GF-D8 (cell line): ENCODE data around the gene CROCC2.

ENCODE experiments used
- DNase-seq: peaks from one replicate; lab custom pipeline; 2025; lab: John Stamatoyannopoulos, UW

The CROCC2 gene

DNA sequence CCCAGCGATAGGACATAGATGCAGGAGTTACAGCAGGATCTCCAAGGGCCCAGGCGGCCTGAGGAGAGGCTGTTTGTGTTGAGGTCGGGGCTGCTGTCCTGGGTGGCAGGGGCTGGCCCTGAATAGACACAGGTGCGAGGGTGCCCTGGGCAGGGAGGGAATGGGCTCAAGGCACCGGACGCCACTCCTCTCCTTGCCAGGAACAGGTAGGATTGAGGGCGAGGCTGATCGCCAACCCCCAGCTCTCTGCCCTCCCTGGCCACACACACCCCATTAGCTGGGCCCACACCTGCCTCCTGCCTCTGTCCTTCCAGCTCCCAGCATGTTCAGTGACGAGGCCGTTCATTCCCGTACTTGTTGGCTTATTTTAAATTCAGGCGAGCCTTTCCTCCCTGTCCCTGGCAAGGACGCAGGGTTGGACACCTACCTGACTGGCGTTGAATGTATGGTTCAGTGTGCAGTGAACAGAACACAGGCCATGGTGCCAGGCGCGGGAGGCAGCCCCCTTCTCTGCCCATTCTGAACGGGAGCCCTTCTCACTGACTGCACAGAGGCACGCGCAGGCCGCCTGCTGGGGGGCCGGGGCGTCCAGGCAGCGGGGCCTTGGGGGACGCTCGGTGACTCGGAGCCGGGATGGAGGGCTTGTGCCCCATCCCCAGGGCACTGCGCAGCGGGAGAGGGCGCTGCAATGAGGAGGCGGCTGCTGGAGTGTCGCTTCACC, 51.0 kb downstream of the CROCC2 start:
- no peak for DNase-seq

DNA sequence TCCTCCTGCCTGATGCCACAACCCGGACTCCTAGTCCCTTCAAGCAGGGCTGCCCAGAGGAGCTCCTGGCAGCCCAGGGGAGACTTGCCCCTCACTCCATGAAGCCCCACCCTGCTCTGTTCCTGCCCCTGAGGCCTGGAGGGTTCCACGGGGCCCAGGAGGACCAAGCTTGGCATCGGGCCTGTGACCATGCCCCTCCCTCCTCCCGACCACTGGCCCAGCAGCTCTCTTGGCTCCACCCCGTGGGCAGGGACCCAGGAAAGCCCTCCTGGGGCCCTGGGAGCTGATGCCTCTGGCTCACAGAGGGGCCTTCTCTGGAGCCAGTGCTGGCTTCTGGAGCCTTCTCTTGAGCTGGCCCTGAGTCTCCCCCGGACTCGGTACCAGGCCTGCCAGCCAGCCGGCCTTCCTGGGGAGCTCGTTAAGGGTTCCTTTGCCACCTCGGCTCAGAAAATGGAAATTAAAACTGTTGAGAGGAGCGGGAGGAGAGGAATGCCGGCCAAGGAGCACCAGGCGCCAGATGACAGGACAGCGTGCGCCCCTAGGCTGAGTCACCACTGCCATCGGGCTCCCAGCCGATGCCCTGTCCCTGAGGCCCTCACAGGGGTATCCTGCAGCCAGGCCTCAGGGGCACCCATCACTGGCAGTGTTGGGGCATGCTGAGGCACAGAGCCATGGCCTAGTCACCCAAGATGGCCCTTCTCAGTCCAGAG, 51.7 kb downstream of the CROCC2 start:
- no peak for DNase-seq

DNA sequence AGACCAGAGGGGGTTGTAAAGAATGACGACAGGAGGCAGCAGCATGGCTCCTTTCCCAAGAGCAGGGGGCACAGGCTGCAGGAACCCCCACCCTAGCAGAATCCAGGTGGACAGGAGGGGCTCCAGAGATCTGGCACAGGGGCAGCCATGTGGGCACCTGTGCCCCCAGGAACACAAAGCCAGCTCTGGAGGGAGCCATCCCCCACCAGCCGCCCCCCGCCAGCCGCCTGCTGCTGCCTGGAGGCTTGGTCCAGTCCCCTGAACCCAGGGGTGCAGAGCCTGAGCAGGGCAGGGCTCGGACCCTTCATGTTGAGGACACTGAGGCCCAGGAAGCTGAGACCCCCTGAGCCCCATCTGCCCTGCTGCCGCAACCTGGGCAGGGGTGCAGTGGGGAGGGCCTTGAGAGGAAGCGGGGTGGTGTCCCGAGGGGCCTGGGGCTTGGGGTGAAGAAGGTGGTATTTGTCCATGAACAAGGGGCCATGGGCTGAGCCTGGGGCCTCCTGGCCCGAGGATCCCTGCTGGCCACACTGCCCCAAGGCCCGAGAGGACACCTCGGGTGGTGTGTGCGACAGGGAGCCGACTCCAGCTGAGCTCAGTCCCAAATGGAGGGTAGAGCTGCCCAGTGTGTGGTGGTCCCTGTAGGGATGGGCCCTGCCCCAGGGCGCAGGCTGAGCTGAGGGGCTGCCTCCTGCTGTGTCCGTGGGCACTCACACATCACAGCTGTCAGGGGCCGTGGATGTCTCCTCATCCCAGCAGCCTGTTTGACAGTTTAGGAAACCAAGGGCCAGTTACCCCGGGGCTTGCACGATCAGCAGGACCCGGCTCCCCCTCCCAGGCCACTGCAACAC, 52.5 kb downstream of the CROCC2 start:
- DNase-seq, result no peak

DNA sequence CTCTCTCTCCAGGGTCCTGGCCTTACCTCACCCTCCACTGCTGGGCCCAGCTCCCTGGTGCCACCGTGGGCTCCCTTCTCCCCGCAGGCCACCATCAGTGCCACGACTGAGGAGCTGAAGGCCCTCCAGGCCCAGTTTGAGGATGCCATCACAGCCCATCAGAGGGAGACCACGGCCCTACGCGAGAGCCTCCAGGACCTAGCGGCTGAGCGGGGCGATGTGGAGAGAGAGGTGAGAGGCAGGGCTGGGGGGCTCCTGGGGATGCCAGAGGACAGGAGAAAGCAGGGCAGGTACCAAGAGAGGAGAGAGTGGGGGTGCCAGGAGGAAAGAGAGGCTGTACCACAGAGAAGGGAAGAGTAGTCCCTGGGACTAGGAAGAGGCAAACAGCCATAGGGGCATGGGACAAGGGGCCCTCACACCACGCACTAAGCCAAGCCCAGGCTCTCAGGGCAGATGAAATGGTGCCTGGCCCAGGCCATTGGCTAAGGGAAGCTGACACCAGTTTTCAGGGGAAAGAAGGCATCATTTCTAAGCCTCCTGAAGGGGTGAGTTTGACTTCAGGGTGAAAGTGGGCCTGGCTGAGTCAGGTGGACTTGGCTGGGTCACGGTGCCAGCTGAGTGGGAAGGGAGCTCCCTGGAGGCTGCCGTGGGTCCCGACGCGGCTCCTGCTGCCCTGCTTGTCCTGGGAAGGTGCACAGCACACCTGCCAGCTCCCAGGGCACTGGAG, 53.2 kb downstream of the CROCC2 start:
- DNase-seq, result no peak

DNA sequence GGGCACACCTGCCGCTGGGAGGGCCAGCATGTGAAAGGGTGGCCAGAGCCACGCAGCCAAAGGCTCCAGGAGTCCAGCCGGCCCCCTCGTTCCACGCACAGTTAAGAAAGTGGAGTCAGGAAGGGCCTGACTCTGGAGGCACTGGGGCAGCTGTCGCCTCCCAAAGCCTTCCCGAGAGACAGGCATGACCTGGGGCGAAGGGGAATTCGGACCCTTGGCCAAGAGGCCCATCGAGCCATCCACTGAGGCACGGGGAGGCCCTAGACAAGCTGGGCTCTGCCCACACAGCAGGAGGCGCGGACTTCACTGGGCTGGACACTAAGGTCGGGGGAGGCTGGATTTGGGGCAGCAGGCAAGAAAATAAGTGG, 53.8 kb downstream of the CROCC2 start:
- DNase-seq, result no peak

DNA sequence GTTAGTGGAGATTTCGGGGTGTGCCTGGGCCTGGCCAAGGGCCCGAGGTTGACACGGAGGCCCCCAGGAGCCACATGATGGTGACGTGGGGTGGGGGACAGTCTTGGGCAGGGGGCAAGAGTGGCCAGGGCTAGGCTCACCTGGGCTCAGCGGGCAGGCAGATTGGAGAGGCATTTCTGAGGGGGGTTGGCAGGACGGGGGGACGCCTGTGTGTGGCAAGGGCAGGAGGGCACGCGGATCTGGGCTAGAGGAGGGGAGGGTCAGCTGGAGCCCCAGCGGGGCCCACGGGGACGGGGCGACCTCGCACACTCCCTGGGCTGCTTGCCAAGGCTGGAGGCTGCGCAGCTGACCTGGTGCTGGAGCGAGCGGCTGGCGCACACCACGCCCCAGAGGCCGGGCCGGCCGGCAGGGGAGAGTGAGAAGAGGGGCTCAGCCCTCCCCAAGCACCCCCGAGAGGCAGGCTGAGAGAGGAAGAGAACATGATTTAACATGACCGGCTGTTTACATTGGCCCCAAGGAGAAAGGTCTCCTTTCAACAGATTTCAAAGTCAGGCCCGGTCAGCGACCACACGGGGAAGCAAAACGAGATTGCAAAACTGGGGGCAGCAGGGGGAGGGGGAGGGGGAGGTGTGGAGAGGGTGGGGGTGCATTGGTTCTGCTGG, 54.3 kb downstream of the CROCC2 start:
- DNase-seq, result peak; percentile 28

DNA sequence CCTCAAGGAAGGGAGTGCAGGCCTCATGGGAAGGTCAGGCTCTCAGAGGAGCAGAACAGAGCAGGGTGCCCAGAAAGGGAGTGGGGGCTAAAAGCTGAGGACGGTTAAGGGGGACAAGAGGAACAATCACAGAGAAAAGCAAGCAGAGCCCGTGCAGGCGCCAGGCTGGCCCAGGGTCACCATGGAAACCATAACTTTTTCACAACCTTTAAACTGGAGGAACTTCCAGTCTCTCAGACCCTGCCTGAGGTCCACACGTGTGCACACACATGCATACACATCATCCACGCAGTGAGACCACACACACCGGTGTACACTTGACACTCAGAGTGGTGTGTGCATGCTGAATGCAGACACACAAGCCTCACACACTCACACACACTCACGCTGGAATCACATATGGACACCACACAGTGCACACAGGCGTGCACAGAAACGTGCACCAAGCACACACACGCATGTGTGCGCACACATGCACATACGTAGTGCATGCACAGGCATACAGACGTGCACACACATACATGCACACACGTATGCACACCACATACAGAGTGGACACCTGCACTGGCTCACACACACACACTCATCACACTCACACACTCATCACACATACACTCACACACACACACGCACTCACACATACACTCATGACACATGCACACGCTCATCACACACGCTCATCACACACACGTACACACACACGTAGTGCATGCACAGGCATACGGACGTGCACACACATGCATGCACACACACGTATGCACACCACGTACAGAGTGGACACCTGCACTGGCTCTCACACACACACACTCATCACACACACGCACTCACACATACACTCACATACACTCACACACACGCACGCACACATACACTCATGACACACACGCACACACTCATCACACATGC, 55.1 kb downstream of the CROCC2 start:
- DNase-seq, result peak; percentile 52

DNA sequence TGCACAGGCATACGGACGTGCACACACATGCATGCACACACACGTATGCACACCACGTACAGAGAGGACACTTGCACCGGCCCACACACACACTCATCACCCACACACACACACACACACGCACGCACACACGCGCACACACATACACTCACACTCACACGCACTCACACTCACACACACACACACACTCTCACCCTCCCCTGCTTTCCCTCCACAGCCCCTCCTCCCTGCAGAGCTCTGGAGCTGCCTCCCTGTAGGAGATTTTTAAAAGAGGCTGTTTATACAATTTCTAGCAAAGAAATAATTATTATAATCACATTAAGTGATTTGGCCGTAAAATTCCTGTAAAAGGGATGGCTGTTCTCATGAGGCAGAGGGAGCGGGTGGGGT, 55.8 kb downstream of the CROCC2 start:
- no peak for DNase-seq

DNA sequence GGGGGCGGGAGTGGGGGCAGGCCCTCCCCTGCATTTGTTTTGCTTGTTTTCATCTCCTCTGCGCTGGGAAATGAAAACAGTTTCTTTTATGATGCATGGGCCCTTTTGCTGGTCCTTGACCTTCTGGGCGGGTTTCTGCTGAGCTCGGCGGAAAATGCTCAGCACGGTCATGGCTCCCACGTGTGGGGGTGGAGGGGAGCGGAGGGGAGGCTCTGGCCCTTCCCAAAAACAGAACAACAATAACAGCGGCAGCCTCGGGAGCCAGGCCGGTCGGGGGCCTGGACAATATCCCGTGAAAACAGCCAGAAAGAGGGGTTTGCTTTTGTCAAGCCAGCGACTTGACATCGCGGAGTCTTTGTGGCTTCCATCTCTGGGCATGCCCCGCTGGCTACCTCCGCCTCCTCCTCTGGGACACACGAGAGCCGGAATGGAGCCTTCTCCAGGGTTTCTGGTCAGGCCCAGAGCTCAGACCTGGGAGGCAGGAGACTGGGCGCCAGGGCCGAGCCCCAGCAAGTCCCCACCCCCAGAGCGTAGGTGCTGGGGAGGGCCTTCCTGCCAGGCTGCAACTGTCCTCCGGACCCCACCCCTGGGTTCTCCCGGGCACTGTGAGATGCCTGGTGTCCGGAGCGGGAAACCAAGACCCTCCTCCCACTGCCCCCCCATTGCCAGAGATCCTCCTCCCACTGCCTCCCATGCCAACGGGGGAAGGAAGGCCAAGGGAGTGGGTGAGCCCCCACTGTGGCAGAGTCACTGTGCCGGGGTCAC, 56.3 kb downstream of the CROCC2 start:
- no peak for DNase-seq

DNA sequence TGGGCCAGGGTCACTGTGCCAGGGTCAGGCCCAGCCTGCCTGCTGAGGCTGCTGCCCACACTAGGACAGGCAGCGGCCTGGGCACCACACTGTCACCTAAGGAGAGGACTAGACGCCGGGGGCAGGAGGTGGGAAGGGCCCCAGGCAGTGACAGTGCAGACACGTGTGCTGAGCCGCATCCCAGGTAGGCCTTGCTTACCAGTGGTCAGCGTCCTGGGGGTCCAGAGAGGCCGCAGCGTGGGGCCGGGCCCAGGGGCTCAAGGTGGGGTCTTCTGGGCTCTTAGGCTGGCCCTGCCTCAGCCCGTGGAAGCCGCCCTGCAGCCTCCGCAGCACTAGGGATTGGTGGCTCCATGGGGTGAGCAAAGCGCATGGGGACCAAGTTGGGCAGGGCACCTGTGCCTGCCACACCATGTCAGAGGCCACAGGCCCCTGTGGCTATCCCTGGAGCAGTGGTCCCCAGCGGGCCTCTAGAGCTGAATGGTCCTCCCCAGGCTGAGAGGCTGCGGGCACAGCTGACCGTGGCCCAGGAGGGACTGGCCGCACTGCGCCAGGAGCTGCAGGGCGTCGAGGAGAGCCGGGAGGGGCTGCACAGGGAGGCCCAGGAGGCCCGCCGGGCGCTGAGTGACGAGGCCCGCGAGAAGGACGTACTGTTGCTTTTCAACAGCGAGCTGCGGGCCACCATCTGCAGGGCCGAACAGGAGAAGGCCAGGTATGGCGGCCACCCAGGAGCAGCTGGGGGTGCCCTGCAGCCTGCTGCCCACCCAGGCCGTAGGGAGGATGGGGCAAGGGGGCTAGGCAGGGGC, 57.1 kb downstream of the CROCC2 start:
- no peak for DNase-seq

DNA sequence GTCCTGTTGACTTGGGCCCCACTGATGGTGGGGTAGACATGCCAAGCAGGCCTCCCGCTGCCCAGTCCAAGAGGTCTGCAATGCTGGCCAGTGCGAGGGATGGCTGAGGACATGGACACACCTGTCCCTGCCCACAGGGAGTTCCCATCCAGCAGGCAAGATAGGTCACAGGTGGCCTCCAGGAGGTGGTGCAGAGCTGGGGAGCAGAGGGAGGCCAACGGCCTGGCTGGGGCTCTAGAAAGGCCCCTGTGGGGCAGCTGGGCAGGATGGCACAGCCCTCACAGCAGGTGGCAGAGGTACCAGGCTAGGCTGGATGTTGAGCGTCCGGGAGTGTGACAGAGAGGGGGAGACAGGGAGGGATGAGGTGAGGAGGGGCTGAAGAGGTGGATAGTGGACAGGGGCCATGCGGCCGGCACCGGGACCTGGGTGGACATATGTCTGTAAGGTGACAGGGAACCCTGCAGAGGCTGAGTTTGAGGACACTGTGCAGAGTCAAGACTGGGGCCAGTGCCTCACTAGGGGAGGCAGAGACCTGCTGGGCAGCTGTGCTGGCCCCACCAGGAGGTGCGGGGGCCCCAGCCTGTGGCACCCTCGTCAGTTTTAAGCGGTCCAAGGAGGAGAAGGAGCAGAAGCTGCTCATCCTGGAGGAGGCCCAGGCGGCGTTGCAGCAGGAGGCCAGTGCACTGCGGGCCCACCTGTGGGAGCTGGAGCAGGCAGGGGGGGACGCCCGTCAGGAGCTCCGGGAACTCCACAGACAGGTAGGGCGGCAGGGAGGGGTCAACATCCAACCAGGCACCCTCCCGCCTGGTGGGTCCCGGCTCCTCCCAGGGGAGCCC, 58.0 kb downstream of the CROCC2 start:
- no peak for DNase-seq

DNA sequence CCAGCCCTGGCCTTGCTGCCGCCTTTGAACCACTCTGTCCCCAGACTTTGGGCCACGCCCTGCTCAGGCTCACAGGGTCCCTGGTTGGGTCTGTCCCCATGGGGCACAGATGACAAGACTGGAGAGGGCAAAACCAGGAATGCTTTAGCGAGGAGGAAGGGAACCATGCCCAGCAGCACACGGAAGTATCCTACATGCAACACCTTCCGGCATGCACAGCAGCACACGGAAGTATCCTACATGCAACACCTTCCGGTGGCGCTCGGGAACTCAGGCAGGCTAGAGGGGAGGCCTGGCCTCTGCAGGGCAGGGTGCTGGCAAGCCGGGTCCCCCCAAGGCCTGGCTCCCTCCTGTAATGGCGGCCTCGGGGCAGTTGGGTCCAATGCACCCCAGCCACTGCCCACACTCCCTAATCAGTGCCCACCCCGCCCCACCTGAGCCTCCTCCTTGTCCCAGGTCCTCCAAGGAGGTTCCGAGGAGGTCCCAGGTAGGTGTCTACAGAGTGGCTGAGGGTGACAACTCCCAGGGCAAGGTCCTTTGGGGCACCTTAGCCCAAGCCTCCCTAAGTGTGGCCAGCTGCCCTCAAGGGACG, 58.7 kb downstream of the CROCC2 start:
- DNase-seq, result no peak

DNA sequence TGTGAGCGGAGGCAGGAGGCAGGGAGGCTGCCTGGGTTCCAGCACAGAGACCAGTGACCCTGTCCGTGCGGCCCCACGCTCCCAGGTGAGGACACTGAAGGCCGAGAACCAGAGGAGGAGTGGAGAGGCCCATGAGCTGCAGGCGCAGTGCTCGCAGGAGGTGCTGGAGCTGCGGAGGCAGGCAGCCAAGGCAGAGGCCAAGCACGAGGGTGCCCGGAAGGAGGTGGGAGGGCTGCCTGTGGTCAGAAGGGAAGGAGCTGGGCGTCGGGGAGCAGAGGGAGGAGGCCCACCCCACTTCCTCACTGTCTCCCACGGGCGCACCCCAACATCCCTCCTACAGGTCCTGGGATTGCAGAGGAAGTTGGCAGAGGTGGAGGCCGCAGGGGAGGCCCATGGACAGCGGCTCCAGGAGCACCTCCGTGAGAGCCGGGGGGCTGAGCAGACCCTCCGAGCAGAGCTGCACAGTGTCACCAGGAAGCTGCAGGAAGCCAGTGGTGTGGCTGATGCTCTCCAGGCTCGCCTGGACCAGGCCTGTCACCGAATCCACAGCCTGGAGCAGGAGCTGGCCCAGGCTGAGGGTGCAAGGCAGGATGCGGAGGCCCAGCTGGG, 59.3 kb downstream of the CROCC2 start:
- DNase-seq, result peak; percentile 36

DNA sequence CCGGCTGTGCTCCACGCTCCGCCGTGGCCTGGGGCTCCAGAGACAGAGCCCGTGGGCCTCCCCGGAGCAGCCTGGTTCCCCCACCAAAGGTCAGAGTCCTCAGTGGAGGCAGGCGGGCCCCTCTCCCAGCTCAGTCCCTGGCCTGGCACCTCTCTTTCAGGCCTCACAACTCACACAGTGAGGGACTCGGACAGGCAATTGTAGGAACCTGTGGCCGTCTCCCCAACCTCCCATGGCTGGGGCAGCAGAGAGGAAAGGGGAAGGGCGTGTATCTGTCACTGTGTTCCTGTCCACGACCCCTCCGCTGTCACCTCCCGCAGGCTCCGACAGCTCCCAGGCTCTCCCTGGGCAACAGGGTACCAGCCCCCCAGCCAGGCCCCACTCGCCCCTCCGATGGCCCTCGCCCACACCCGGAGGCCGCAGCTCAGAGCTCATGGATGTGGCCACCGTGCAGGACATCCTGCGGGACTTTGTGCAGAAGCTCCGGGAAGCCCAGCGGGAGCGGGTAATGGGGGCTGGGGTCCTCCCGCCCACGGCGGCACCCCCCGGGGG, 59.8 kb downstream of the CROCC2 start:
- no peak for DNase-seq

DNA sequence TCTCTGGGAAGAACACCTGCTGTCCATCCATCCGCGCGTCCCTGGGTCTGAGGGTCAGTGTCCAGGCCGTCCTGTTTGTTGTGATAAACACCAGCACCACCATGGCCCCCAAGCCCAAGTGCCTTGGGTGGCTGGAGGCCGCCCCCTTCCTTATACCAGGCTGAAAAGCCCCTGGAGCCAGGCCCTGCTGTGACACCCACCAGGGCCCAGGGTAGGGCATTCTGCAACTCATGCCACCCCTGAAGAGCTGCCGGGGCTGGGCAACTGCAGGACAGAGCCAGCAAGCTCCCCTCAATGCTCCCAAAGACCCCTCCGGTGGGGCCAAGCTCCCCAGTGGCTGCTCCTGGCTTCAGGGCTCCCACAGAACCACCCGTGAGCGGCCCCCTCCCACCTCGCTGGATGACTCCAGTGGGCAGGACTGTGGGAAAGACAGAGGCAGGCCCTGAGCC, 60.3 kb downstream of the CROCC2 start:
- DNase-seq, result no peak

DNA sequence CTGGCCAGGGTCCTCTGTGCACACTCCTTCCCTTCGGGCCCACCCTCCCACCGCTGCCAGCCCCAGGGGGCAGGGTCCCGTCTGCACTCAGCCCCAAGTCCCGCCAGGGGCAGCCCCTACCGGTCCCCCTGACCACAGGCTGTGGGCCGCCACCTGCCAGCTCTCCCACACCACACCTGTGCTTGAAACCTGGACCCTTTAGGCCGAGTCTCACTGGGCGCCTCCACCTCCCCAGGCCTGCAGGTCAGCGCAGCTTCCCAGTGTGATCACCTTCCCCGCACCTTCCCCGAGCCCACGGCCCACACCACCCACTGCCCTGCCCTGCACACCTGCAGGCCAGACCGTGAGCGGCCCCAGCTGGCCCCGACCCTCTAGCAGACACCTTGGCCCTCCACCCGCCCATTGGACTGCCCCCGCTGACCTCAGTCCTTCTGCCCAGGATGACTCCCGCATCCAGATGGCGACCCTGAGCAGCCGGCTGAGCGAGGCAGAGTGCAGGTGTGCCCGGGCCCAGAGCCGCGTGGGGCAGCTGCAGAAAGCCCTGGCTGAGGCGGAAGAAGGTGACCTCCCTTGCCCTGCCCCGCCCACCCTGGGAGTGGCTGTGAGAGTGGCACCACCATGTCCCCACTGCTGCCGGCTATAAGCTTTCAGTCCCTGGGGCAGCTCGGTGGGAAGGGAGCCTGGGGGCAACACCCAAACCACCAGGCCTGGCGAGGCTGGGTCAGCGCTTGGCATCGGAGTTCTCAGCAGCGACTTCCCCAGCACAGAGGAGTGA, 61.0 kb downstream of the CROCC2 start:
- DNase-seq, result no peak
